Bronchus fibroblast of lung (primary cell): ENCODE measurements around the gene RABGAP1. TPM values are rescaled to one million over a fixed set of nuclear protein-coding genes. Genes with fewer than 3 reads are reported as not detected.

Experiments used
- total RNA-seq: library from RNA; depleted of rRNA; stranded (reverse); fragments of >200 nt; gene quantifications from 2 replicates; pipeline ENCODE4 v1.2.3, GENCODE V29; 2015

Gene RABGAP1
- 7.6 TPM in 2 replicates for total RNA-seq

DNA sequence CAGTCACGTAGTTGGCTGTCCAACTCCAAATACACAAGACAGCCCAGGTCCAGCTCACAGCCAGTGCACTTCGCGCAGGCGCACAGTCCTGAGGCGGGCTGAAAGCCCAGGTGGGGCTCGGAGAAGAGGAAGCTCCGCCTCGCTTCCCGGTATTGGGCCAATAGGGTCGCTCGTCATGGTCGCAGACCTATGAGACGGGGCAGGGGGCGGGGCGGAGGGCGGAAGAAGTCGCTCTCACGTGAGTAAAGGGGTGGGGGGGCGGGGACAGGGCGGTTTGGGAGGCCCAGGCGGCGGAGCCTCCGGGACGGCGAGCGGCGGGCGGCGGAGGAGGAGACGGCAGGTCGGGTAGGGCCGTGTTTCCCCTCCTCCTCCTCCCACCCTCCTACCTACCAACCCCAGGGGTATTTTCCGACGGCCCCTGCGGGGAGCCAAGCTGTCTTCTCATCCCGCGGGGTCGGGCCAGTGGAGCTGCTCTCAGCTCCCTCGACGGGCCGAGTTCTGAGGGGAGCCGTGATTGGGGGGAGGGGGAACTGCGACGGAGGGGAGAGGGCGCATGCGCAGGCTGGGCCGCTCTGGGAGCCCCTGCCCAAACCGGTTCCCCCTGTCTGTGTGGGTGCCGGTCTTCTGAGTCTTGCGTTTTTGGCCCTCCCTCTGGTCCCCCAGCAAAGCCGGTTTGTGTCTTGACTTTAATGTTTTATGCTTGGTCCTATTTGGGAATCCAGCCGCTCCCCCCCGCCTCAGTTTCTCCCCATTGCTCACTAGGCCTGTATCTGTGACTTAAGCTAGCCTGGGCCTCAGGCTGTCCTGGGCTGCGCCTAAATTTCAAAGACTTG lies at the start of gene RABGAP1:
RABGAP1 (plus strand) TSS at position 272 of the 833 bp plus-strand sequence. CDS start 16,040 bp downstream, outside the sequence.

GRCh38 chr9:122904823-122905710 lies 35.8 kb upstream of the RABGAP1 start, which contains the start of gene RC3H2:
Gene RC3H2, minus strand, starts transcription at chr9:122905359. Its CDS starts 7,850 bp downstream, at chr9:122897509.

DNA sequence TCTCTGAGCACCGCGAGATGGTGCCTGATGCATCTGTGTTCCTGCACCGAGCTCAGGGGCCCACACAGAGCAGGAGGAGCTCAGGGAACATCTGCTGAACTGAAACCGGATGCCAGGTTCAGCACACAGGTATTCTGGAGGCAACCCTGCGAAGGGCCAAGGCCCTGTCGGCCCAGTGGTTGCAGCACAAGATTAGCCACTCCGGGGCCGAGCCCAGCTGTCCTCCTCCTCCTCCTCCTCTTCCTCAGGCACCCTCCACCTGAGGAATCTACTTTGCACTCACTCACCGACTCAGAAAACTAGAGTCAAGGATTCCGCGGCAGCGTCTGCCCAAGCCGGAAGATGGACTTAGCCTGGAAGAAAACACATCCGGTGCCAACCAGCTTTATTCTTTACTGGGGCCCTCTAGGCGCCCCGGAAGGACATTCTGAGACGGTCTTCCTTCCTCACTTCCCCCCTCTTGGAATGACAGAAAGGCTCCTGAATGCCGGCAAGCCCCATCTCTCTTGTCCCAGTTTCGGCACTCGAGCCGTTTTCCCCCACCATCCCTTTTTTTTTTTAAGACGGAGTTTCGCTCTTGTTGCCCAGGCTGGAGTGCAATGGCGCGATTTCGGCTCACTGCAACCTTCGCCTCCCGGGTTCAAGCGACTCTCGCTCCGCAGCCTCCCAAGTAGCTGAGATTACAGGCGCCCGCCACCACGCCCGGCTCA lies 27.7 kb upstream of the RABGAP1 start, which contains the start of gene ZBTB6:
ZBTB6 (minus strand) TSS at position 360 of the 710 bp plus-strand sequence. CDS start 1,251 bp downstream, outside the sequence.

GRCh38 chr9:122931226-122932121 lies 9.3 kb upstream of the RABGAP1 start, which contains the start of gene ZBTB26:
Gene ZBTB26, minus strand, starts transcription at chr9:122931512. Its CDS starts 11,578 bp downstream, at chr9:122919934.

DNA sequence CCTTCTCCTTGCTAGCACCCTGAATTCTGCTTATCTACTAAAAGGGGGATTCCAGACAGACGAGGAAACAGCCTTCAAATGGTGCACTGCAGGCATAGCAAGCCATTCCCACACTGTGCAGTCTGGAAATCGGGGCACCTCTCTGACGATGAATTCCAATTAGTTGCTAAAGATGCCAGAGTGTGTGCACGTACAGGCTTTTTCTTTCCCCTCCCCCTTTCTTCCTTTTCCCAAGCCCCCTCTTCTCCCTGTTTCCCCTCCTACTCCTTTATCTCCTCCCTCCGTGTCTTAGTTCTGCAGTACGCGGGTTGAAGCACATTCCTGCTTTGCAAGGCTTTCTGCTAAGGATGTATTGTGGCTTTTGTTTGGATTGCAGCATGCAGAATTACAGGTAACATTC lies 92.5 kb downstream of the RABGAP1 start, which contains the start of gene GPR21:
GPR21 (plus strand) TSS at position 316 of the 400 bp plus-strand sequence. CDS start 900 bp downstream, outside the sequence.

Other genes starting within 250 kb of the RABGAP1 start
- gene OR1L4, start 217.0 kb upstream of the RABGAP1 start, total RNA-seq: not detected in 2 replicates
- not detected in 2 replicates for gene OR1L6, start 198.7 kb upstream of the RABGAP1 start, total RNA-seq
- gene OR5C1, start 152.1 kb upstream of the RABGAP1 start, total RNA-seq: not detected in 2 replicates
- not detected in 2 replicates for gene OR1K1, start 140.9 kb upstream of the RABGAP1 start, total RNA-seq
- gene PDCL, start 112.4 kb upstream of the RABGAP1 start, total RNA-seq: 15.5 and 18.2 TPM in 2 replicates
- 16.1 and 17.8 TPM in 2 replicates for gene RC3H2, start 35.7 kb upstream of the RABGAP1 start, total RNA-seq
- gene ZBTB6, start 27.7 kb upstream of the RABGAP1 start, total RNA-seq: 3.7 and 4.4 TPM in 2 replicates
- gene ZBTB26, start 9.5 kb upstream of the RABGAP1 start, total RNA-seq: 2.2 and 2.5 TPM in 2 replicates
- not detected in 2 replicates for gene GPR21, start 92.6 kb downstream of the RABGAP1 start, total RNA-seq